ENCODE results near the gene ANTKMT. TPM values are rescaled to one million over a fixed set of nuclear protein-coding genes. Genes with fewer than 3 reads are reported as not detected.

ANTKMT gene
- total RNA-seq, 2 donors from 2014 or later, result 36.9 to 40.6 TPM

DNA sequence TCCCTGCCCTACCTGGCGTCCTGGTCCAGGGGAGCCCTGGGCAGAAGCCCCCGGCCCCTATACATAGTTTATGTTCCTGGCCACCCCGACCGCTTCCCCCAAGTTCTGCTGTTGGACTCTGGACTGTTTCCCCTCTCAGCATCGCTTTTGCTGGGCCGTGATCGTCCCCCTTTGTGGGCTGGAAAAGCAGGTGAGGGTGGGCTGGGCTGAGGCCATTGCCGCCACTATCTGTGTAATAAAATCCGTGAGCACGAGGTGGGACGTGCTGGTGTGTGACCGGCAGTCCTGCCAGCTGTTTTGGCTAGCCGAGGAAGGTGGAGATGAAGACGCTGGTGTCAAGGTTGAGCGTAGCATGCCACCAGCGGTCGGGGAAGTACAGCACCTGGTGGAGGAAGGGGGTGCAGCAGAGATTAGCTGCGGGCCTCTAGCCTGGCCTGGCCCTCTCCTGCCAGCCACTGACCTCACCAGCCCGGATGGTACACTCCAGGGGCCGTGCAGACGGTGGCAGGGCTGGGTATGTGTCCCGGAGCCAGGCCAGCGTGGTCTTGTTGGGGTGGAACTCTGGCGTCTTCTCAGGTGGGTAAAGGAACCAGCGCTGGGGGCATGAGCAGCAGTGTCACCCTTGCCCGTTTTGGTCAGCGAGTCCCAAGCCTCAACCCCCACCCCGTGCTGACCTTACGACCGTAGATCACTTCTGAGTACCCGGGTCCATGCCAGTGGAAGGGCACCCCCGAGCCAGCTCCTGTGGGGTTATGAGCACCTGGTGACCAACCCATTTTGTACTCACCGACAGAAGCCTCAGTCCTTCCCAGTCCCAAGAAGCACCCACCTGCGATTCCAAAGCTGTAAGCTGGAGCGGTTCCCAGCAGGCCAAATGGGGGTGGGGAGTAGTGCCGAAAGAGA lies 38.2 kb upstream of the ANTKMT start:
- no peaks in the 10 kb centered on the region for H3K27me3 ChIP-seq (ENCODE audit: control insufficient read depth, insufficient read depth, low read length, poor library complexity, severe bottlenecking)
- H3K4me3 ChIP-seq (ENCODE audit: low read length), result peak overlapping the region; percentile 76
- Mint-ChIP-seq H3K4me1 (peaks cover 17% of the 10 kb centered on the region), H3K9me3 (no peaks in the 10 kb centered on the region), H3K4me3 (peak overlapping the region; percentile 73), H3K27me3 (ENCODE audit: insufficient read depth) (no peaks in the 10 kb centered on the region), H3K36me3 (ENCODE audit: low read depth) (peaks cover 36% of the 10 kb centered on the region), H3K27ac (peak overlapping the region; percentile 84)
- no peak for DNase-seq
- WGBS, 2 experiments (ENCODE audit: insufficient coverage in 1 of 2, insufficient read length in 1 of 2), result 94 to 96% methylated on average over 28 to 36 of the region's 36 CpGs
- peaks cover 36% of the 10 kb centered on the region for H3K36me3 ChIP-seq (ENCODE audit: control insufficient read depth, insufficient read depth, low read length)
- TF ChIP-seq, protein P1, sequence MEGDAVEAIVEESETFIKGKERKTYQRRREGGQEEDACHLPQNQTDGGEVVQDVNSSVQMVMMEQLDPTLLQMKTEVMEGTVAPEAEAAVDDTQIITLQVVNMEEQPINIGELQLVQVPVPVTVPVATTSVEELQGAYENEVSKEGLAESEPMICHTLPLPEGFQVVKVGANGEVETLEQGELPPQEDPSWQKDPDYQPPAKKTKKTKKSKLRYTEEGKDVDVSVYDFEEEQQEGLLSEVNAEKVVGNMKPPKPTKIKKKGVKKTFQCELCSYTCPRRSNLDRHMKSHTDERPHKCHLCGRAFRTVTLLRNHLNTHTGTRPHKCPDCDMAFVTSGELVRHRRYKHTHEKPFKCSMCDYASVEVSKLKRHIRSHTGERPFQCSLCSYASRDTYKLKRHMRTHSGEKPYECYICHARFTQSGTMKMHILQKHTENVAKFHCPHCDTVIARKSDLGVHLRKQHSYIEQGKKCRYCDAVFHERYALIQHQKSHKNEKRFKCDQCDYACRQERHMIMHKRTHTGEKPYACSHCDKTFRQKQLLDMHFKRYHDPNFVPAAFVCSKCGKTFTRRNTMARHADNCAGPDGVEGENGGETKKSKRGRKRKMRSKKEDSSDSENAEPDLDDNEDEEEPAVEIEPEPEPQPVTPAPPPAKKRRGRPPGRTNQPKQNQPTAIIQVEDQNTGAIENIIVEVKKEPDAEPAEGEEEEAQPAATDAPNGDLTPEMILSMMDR (conservative IDR thresholded peaks at IDR 0.05), result peak; percentile 36
- no peak overlapping the region for H3K9ac ChIP-seq (ENCODE audit: extremely low read depth, low read length, poor library complexity, severe bottlenecking)
- no peaks in the 10 kb centered on the region for H3K9me3 ChIP-seq (ENCODE audit: control insufficient read depth, low read length)
- H3K27ac ChIP-seq (ENCODE audit: low read depth, low read length), result no peak overlapping the region
- peaks cover 18% of the 10 kb centered on the region for H3K4me1 ChIP-seq (ENCODE audit: control insufficient read depth, insufficient read depth, low read length)

DNA sequence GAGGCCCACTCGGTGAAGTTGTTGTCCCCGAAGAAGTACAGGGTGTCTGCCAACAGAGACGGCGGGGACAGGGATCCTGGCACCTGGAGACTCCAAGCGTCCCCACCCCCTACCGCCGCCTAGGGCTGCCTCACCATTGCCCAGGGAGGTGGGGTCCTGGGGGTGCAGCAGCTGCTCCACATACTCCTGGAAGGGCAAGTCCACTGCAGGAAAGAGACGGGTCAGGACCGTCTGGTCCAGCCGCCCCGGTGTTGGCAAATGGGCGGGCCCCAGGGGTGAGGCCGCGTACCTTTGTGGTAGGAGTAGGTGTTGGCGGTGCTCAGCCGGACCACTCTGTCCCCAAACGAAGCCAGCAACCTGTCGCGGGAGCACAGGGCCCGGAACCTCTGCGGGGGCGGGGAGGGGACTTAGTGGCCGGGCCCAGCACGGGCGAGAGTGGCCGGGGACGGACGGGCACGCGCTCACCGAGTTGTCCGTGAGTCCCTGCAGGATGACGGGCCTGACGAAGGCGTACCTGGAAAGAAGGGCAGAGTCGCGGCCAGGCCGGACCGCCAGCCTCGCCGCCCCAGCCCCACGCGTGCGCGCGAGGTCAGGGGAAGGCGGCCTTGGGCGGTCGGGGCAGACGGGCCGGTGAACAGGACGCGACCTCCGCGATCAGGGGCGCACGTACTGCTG lies 37.4 kb upstream of the ANTKMT start:
- H3K27ac Mint-ChIP-seq, result peak overlapping the region; percentile 84
- Histone ChIP-seq H3K9ac (ENCODE audit: extremely low read depth, low read length, poor library complexity, severe bottlenecking) (peak overlapping the region; percentile 55), H3K27me3 (ENCODE audit: control insufficient read depth, insufficient read depth, low read length, poor library complexity, severe bottlenecking) (no peaks in the 10 kb centered on the region), H3K36me3 (ENCODE audit: control insufficient read depth, insufficient read depth, low read length) (peaks cover 36% of the 10 kb centered on the region), H3K4me1 (ENCODE audit: control insufficient read depth, insufficient read depth, low read length) (peaks cover 18% of the 10 kb centered on the region), H3K4me3 (ENCODE audit: low read length) (peak overlapping the region; percentile 76), H3K9me3 (ENCODE audit: control insufficient read depth, low read length) (no peaks in the 10 kb centered on the region), H3K27ac (ENCODE audit: low read depth, low read length) (no peak overlapping the region)
- H3K9me3 Mint-ChIP-seq, result no peaks in the 10 kb centered on the region
- TF ChIP-seq, protein P1 (conservative IDR thresholded peaks at IDR 0.05), result no peak
- peak overlapping the region; percentile 73 for H3K4me3 Mint-ChIP-seq
- WGBS, 2 experiments (ENCODE audit: insufficient coverage in 1 of 2, insufficient read length in 1 of 2), result 17 to 18% methylated on average over 44 to 57 of the region's 57 CpGs
- H3K4me1 Mint-ChIP-seq, result peaks cover 17% of the 10 kb centered on the region
- peak; percentile 63 for DNase-seq
- H3K27me3 Mint-ChIP-seq (ENCODE audit: insufficient read depth), result no peaks in the 10 kb centered on the region
- H3K36me3 Mint-ChIP-seq (ENCODE audit: low read depth), result peaks cover 36% of the 10 kb centered on the region

DNA sequence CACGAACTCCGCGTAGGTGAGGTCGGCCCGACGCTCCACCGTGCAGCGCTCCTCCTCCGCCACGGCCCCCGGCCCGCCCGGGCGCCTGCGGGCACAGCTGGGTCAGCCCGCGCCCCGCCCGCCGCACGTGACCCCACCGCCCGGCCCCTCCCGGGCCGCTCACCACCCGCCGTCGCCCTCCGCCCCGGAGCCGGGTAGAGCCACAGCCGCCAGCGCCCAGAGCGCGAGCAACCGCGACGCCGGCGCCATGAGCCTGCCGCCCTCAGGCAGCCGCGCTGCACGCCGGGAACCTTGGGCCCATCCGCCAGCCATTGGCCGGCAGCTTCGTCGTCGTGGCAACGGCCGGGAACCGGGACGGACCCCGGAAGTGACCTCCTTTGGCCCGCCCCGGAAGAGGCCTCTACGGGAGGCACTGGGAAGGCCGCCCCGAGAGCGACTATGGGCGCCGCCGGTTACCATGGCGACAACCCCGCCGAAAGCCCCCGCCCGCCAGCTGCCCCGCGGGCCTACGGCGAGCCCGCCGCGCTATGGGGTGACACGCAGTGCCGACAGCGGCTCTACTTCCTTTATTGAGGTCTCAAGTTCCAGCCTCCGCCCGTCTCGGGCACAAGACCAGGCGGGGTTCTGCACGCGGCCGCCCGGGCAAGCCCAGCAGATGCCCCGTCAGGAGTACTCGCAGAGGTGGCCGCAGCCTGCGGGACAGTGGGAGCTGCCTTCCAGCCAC lies 36.7 kb upstream of the ANTKMT start, which contains the start of gene JMJD8:
JMJD8 (minus strand) TSS at position 264 of the 724 bp plus-strand sequence; CDS start at position 249, 15 bp downstream.
- Histone ChIP-seq H3K4me3 (ENCODE audit: low read length) (peak within 1 kb of the TSS; percentile 76), H3K4me1 (ENCODE audit: control insufficient read depth, insufficient read depth, low read length) (peaks cover 19% of the 10 kb centered on the region), H3K9ac (ENCODE audit: extremely low read depth, low read length, poor library complexity, severe bottlenecking) (peak within 1 kb of the TSS; percentile 55), H3K9me3 (ENCODE audit: control insufficient read depth, low read length) (no peaks in the 10 kb centered on the region), H3K27me3 (ENCODE audit: control insufficient read depth, insufficient read depth, low read length, poor library complexity, severe bottlenecking) (no peaks in the 10 kb centered on the region), H3K36me3 (ENCODE audit: control insufficient read depth, insufficient read depth, low read length) (peaks cover 36% of the 10 kb centered on the region), H3K27ac (ENCODE audit: low read depth, low read length) (peak within 1 kb of the TSS; percentile 73)
- TF ChIP-seq, protein P1 (conservative IDR thresholded peaks at IDR 0.05), result no peak
- Mint-ChIP-seq H3K36me3 (ENCODE audit: low read depth) (peaks cover 36% of the 10 kb centered on the region), H3K27ac (peak within 1 kb of the TSS; percentile 84), H3K27me3 (ENCODE audit: insufficient read depth) (no peaks in the 10 kb centered on the region), H3K9me3 (no peaks in the 10 kb centered on the region), H3K4me1 (peaks cover 17% of the 10 kb centered on the region), H3K4me3 (peak within 1 kb of the TSS; percentile 73)
- 12 to 16% methylated on average over 53 to 91 of the region's 91 CpGs for WGBS, 2 experiments (ENCODE audit: insufficient coverage in 1 of 2, insufficient read length in 1 of 2)
- peak; percentile 98 for DNase-seq
